Fibroblast of lung (primary cell): ENCODE results near the gene MBD1.

Experiments used
- CTCF ChIP-seq, 2 donors: IDR thresholded peaks in 1 of 2; conservative IDR thresholded peaks in 1 of 2; 1 replicate in 1 of 2; 2 replicates in 1 of 2; pipeline ENCODE4 v1.5.1; 2011 to 2012; ENCODE audit warnings: low read length in 2 of 2, control low read depth in 1 of 2, inconsistent platforms in 1 of 2, low read depth in 1 of 2, mild to moderate bottlenecking in 1 of 2
- EZH2 ChIP-seq: IDR thresholded peaks from 2 replicates; pipeline ENCODE4 v1.5.1; 2012; ENCODE audit warnings: low read length, control low read depth, mild to moderate bottlenecking; ENCODE audit errors: missing control alignments

DNA sequence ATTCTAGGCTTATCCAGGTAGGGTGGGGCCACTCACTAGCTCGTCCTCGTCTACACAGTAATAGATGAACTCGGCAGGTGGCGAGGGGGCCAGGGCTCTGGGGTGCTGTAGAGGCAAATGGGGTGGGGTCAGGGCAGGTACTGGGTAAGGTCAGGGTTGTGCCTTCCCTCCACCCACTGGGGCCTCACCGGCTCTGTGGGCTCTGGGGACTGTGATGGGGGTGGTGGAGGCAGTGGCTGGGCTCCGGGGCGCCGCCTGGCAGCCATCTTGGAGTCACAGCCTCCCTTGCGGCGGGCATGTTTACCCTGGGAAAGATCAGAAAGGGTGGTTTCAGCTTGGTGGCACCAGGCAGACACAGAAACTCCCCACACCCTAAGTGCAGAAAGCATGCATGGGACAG is 6.4 kb downstream of the MBD1 start:
- TF ChIP-seq CTCF (conservative IDR thresholded peaks at IDR 0.05 in 1 of 2, IDR thresholded peaks at IDR 0.05 in 1 of 2; ENCODE audit: low read depth in 1 of 2, low read length in 2 of 2), result no peak
- no peak for TF ChIP-seq EZH2
